Keratinocyte (primary cell): ENCODE results near the gene TNIK. TPM values are rescaled to one million over a fixed set of nuclear protein-coding genes. Genes with fewer than 3 reads are reported as not detected.

Source experiments
- DNase-seq: peaks from one replicate; pipeline ENCODE4 v3.0.0-alpha.2; 2011; ENCODE audit warnings: low read depth, missing footprints, low spot score
- FAIRE-seq: peaks from 2 replicates; lab custom pipeline; 2011; peaks lifted over from hg19 to GRCh38; lab: Jason Lieb, UNC
- H2AFZ ChIP-seq: 2 replicates; pipeline ENCODE4 v1.6.0; 2012; ENCODE audit warnings: low read length, control low read depth, inconsistent platforms; ENCODE audit not compliant: control insufficient read depth
- H3K27ac ChIP-seq: 2 replicates; pipeline ENCODE4 v1.5.1; 2011; ENCODE audit warnings: low read length; ENCODE audit not compliant: control insufficient read depth, insufficient read depth
- H3K27me3 ChIP-seq: 3 replicates; pipeline ENCODE4 v1.6.0; 2011; ENCODE audit warnings: low read length; ENCODE audit not compliant: control insufficient read depth, insufficient read depth; ENCODE audit errors: extremely low read depth
- H3K36me3 ChIP-seq, 2 experiments: 2 replicates in 1 of 2; 3 replicates in 1 of 2; pipeline ENCODE4 v1.5.1; 2011; ENCODE audit warnings: low read length in 2 of 2, mild to moderate bottlenecking in 1 of 2; ENCODE audit not compliant: control insufficient read depth in 2 of 2, insufficient read depth in 2 of 2; ENCODE audit errors: extremely low read depth in 1 of 2
- H3K4me1 ChIP-seq: 3 replicates; pipeline ENCODE4 v1.5.1; 2011; ENCODE audit warnings: low read length; ENCODE audit not compliant: control insufficient read depth, insufficient read depth; ENCODE audit errors: extremely low read depth
- H3K4me2 ChIP-seq: 3 replicates; pipeline ENCODE4 v1.6.0; 2011; ENCODE audit warnings: low read depth, low read length; ENCODE audit not compliant: control insufficient read depth, insufficient read depth; ENCODE audit errors: extremely low read depth
- H3K4me3 ChIP-seq, 3 experiments: fragments of 200-600 bp in 1 of 3; sonication (generic) in 1 of 3; 2 replicates in 2 of 3; 3 replicates in 1 of 3; pipeline ENCODE4 v1.5.1; 2011 to 2016; ENCODE audit warnings: low read length in 3 of 3, mild to moderate bottlenecking in 3 of 3, control low read depth in 2 of 3, inconsistent platforms in 1 of 3, low read depth in 1 of 3, mixed read lengths in 1 of 3, mixed run types in 1 of 3, moderate library complexity in 1 of 3; ENCODE audit not compliant: control insufficient read depth in 2 of 3, insufficient read depth in 2 of 3; ENCODE audit errors: extremely low read depth in 1 of 3
- H3K79me2 ChIP-seq: 2 replicates; pipeline ENCODE4 v1.6.0; 2012; ENCODE audit warnings: low read length; ENCODE audit not compliant: control insufficient read depth, insufficient read depth
- H3K9ac ChIP-seq: 3 replicates; pipeline ENCODE4 v1.6.0; 2011; ENCODE audit warnings: low read length; ENCODE audit not compliant: control insufficient read depth, insufficient read depth; ENCODE audit errors: extremely low read depth
- H3K9me1 ChIP-seq: 3 replicates; pipeline ENCODE4 v1.6.0; 2011; ENCODE audit warnings: low read length; ENCODE audit not compliant: control insufficient read depth, insufficient read depth; ENCODE audit errors: extremely low read depth
- H3K9me3 ChIP-seq: 2 replicates; pipeline ENCODE4 v1.5.1; 2012; ENCODE audit warnings: low read depth, low read length; ENCODE audit not compliant: control insufficient read depth
- H4K20me1 ChIP-seq: 3 replicates; pipeline ENCODE4 v1.6.0; 2011; ENCODE audit warnings: low read length; ENCODE audit not compliant: control insufficient read depth, insufficient read depth; ENCODE audit errors: extremely low read depth
- EZH2 ChIP-seq: IDR thresholded peaks from one replicate; pipeline ENCODE4 v1.6.1; 2012; ENCODE audit warnings: inconsistent platforms, mild to moderate bottlenecking, low read length, moderate library complexity
- dilution Hi-C: fragments of 300-500 bp; cut with MboI; formaldehyde crosslinking; loops from one replicate; pipeline ENCODE4 v1.7.0; 2020; ENCODE audit warnings: low sequenced_read_pairs; ENCODE audit not compliant: extremely low pct_ligation_motif_present
- polyA plus RNA-seq, 5 experiments: library from polyadenylated mRNA; depleted of rRNA in 3 of 5; stranded (reverse) in 3 of 5; stranded (forward) in 1 of 5; unstranded in 1 of 5; fragments of >200 nt; gene quantifications; 1 replicate in 1 of 5; 2 replicates in 3 of 5; 3 replicates in 1 of 5; pipeline versions ENCODE4 v1.2.1 to v1.2.3, GENCODE V29; 2011 to 2012; ENCODE audit warnings: missing spikeins in 2 of 5, low read depth in 1 of 5, low replicate concordance in 1 of 5
- TF ChIP-seq, protein P1 (sequence below), 3 experiments: IDR thresholded peaks in 1 of 3; conservative IDR thresholded peaks in 1 of 3; optimal IDR thresholded peaks in 1 of 3; 2 replicates in 2 of 3; 3 replicates in 1 of 3; pipeline versions ENCODE3 to v1.5.1; 2011; ENCODE audit warnings: low read length in 3 of 3, mild to moderate bottlenecking in 3 of 3, moderate library complexity in 2 of 3, control low read depth in 1 of 3, inconsistent platforms in 1 of 3; ENCODE audit not compliant: insufficient read depth in 2 of 3; ENCODE audit errors: extremely low read depth in 1 of 3

The TNIK gene
- polyA plus RNA-seq, 1 donor (not counting 4 experiments of a cell fraction or from before 2014, with no cell fraction given), result 4.4 TPM

DNA sequence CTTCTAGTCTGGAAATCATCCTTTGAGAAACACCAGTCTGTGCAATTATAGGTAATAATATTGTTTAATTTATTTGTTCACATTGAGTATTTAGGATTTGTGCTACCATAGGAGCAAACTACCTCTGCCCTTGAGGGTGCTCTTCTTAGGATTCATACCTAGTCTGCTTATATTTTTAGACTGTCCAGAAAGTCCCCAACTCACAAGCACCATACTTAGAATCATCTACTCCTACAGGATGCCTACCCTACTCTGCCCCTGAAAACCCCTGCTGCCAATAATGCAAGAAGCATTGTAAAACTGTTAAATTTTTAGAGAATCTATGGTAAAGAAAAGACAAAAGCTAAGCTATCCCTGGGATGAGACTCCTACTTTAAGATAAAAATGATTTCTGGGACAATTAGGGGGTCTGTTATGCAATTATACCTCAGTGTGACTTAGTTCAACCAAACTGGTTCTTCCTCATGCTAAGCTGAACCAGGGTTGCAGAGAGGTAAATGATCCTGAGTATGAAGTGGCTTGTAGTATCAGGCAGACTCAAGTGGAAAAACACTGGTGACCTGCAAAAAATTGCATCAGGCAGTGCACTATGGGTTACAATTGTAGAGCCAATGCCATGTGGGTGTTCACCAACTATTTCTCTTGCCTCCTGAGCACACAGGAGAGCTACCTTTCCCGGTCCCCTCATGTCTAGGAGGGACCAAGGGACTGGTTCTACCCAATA is 133.3 kb downstream of the TNIK start:
- FAIRE-seq (no peak), DNase-seq (no peak)
- H3K9me1 ChIP-seq, result no peaks in the 10 kb centered on the region
- no peak overlapping the region for H3K4me2 ChIP-seq
- peaks cover 4% of the 10 kb centered on the region for H3K4me1 ChIP-seq
- dilution Hi-C loops, result no loop called here
- H2AFZ ChIP-seq, result no peak overlapping the region
- no peak overlapping the region for H3K4me3 ChIP-seq
- no peaks in the 10 kb centered on the region for H3K27me3 ChIP-seq
- no peaks in the 10 kb centered on the region for H3K79me2 ChIP-seq
- H3K27ac ChIP-seq, result no peak overlapping the region
- no peak overlapping the region for H3K9ac ChIP-seq
- H4K20me1 ChIP-seq, result no peaks in the 10 kb centered on the region
- H3K36me3 ChIP-seq, result no peaks in the 10 kb centered on the region
- no peaks in the 10 kb centered on the region for H3K9me3 ChIP-seq
- TF ChIP-seq EZH2, result no peak
- TF ChIP-seq, protein P1, sequence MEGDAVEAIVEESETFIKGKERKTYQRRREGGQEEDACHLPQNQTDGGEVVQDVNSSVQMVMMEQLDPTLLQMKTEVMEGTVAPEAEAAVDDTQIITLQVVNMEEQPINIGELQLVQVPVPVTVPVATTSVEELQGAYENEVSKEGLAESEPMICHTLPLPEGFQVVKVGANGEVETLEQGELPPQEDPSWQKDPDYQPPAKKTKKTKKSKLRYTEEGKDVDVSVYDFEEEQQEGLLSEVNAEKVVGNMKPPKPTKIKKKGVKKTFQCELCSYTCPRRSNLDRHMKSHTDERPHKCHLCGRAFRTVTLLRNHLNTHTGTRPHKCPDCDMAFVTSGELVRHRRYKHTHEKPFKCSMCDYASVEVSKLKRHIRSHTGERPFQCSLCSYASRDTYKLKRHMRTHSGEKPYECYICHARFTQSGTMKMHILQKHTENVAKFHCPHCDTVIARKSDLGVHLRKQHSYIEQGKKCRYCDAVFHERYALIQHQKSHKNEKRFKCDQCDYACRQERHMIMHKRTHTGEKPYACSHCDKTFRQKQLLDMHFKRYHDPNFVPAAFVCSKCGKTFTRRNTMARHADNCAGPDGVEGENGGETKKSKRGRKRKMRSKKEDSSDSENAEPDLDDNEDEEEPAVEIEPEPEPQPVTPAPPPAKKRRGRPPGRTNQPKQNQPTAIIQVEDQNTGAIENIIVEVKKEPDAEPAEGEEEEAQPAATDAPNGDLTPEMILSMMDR (optimal IDR thresholded peaks at IDR 0.05 in 1 of 3, IDR thresholded peaks at IDR 0.05 in 1 of 3, conservative IDR thresholded peaks at IDR 0.05 in 1 of 3; ENCODE audit: extremely low read depth in 1 of 3, insufficient read depth in 2 of 3, low read length in 3 of 3), result no peak

DNA sequence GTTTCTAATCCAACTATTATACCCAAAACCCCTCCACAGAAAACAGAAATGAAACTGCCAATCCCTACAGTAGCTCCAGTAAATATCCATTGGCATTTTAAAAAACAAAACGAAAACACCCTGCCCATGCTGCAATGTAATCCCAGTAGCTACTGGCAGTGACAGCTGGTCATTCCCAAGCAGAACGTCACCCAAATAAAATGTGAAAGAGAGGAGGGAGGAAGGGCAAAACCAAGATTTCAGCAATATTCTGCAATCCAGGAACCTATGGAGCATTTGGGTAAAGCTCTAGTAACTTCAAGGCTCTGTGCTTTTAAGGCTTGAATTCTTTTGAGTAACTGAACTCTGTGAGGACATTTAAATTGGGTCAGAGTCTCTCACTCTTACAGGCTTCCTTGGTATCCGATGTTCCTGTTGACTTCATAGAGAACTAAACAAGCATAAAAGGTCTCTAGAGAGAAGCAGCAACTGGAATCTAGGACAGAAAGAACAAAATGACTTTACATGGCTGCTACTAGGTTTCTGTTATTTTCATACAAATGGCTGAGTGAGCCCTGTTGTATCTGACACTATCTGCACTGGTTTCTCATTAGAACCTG is 136.2 kb downstream of the TNIK start:
- no peaks in the 10 kb centered on the region for H3K9me3 ChIP-seq
- TF ChIP-seq EZH2, result no peak
- TF ChIP-seq, protein P1 (optimal IDR thresholded peaks at IDR 0.05 in 1 of 3, IDR thresholded peaks at IDR 0.05 in 1 of 3, conservative IDR thresholded peaks at IDR 0.05 in 1 of 3; ENCODE audit: extremely low read depth in 1 of 3, insufficient read depth in 2 of 3, low read length in 3 of 3), result no peak
- no peak overlapping the region for H3K27ac ChIP-seq
- H3K4me1 ChIP-seq, result peaks cover 4% of the 10 kb centered on the region
- dilution Hi-C loops, result no loop called here
- H2AFZ ChIP-seq, result no peak overlapping the region
- no peaks in the 10 kb centered on the region for H3K27me3 ChIP-seq
- DNase-seq, result no peak
- H3K79me2 ChIP-seq, result no peaks in the 10 kb centered on the region
- no peaks in the 10 kb centered on the region for H4K20me1 ChIP-seq
- H3K4me3 ChIP-seq, result no peak overlapping the region
- H3K36me3 ChIP-seq, result no peaks in the 10 kb centered on the region
- H3K9me1 ChIP-seq, result no peaks in the 10 kb centered on the region
- no peak overlapping the region for H3K9ac ChIP-seq
- no peak overlapping the region for H3K4me2 ChIP-seq
- FAIRE-seq, result no peak
